ENCODE measurements around the gene PAFAH2.
"Not testable (repeated sequence)": the region's sequence is repeated elsewhere in the genome, so short reads cannot be mapped to it uniquely, and the experiment has no call there.

PAFAH2 gene

DNA sequence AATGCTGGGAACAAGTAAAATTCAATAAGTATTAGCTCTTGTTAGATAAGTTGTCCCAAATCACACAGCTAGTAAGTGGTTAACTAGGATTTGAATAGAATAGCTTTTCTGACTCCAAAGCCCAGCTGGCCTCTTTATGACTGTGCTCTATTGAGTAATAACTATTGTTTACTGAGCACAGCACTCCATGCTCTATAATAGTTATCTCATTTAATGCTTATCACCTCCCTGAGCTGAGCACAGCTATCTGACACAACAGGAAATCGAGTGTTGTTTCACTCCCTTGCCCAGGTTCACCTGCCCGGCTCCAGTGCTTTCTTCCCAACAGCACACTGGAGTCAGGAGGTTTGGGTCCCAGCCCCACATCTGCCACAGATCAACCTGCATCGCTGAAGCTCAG lies 52.9 kb downstream of the PAFAH2 start:
- TF ChIP-seq CTCF (IDR thresholded peaks at IDR 0.05; ENCODE audit: low read depth, low read length), result no peak
- no peak overlapping the region for H3K4me3 ChIP-seq (ENCODE audit: low read depth, low read length)
- in situ Hi-C loops (cut with HindIII; ENCODE audit: low sequenced_read_pairs), result no loop called here
- no peak for DNase-seq (ENCODE audit: low read depth, low spot score)

DNA sequence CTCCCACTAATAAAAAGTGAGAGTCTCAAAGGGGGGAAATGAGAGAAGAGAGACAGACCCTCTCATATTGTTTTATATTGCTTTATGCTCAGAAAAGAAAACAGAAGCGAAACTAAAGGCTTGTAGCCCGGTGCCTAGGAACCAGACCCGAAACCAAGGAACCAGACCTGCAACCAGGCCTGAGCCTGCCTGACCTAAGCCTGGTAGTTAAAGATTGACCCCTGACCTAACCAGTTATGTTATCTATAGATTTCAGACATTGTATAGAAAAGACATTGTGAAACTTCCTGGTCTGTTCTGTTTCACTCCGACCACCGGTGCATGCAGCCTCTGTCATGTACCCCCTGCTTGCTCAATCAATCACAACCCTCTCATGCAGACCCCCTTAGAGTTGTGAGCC lies 54.4 kb downstream of the PAFAH2 start:
- in situ Hi-C loops (cut with HindIII; ENCODE audit: low sequenced_read_pairs); DNase-seq (ENCODE audit: low read depth, low spot score); H3K4me3 ChIP-seq (ENCODE audit: low read depth, low read length): not testable (repeated sequence)

DNA sequence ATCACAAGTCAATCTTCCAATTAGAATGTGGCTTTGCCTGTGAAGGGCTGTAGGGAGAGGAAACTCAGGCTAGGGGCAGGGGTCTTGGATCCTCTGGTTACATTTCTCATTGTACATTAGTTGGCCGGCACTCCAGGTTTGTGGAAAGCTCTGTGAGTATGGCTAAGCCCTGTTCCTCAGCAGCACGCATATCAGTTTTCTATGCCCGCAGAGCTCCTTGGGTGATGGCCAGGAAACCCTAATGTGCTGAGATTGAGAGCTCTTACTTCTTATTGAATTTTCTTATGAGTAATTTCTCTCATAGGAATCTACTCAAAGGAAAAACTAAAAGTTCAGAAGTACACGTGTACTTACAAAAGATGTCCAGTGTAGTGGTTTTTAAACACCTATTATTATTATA lies 60.9 kb downstream of the PAFAH2 start:
- in situ Hi-C loops (cut with HindIII; ENCODE audit: low sequenced_read_pairs), result no loop called here
- no peak for DNase-seq (ENCODE audit: low read depth, low spot score)
- no peak for TF ChIP-seq CTCF (IDR thresholded peaks at IDR 0.05; ENCODE audit: low read depth, low read length)
- H3K4me3 ChIP-seq (ENCODE audit: low read depth, low read length), result no peak overlapping the region

- in situ Hi-C loops (cut with HindIII; ENCODE audit: low sequenced_read_pairs), result no loop called here
- TF ChIP-seq CTCF (IDR thresholded peaks at IDR 0.05; ENCODE audit: low read depth, low read length), result no peak
- no peak overlapping the region for H3K4me3 ChIP-seq (ENCODE audit: low read depth, low read length)
- DNase-seq (ENCODE audit: low read depth, low spot score), result no peak
These were observed 64.1 kb downstream of the PAFAH2 start for GRCh38 chr1:25933479-25934365.

GRCh38 chr1:25932811-25933400 lies 65.0 kb downstream of the PAFAH2 start:
- H3K4me3 ChIP-seq (ENCODE audit: low read depth, low read length); in situ Hi-C loops (cut with HindIII; ENCODE audit: low sequenced_read_pairs); DNase-seq (ENCODE audit: low read depth, low spot score): not testable (repeated sequence)

DNA sequence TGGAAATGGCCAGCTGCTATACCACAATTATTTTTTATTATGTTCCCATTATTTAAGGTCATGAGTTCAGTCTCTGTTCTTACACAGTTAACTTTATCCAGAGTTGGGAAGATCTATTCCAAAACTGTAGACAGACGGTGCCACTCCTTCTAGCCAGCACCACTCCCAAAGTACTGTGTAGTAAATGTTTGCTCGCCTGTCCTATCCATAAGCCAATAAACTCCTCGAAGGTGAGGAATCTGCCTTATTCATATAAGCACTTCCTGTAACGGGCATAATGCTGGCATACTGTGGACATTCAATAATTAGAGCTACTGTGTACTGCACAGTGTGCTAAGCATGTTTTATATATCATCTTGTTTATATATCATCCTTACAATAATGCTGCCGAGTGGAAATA lies 65.5 kb downstream of the PAFAH2 start:
- no peak for TF ChIP-seq CTCF (IDR thresholded peaks at IDR 0.05; ENCODE audit: low read depth, low read length)
- DNase-seq (ENCODE audit: low read depth, low spot score), result no peak
- in situ Hi-C loops (cut with HindIII; ENCODE audit: low sequenced_read_pairs), result no loop called here
- H3K4me3 ChIP-seq (ENCODE audit: low read depth, low read length), result no peak overlapping the region

GRCh38 chr1:25929016-25929415 lies 68.8 kb downstream of the PAFAH2 start:
- no peak for DNase-seq (ENCODE audit: low read depth, low spot score)
- H3K4me3 ChIP-seq (ENCODE audit: low read depth, low read length), result no peak overlapping the region
- TF ChIP-seq CTCF (IDR thresholded peaks at IDR 0.05; ENCODE audit: low read depth, low read length), result no peak
- in situ Hi-C loops (cut with HindIII; ENCODE audit: low sequenced_read_pairs), result no loop called here

Measured in astrocyte of the spinal cord (primary cell).